IMR-90 (cell line): ENCODE measurements around the gene HNRNPD. TPM values are rescaled to one million over a fixed set of nuclear protein-coding genes. Genes with fewer than 3 reads are reported as not detected.

Source experiments
- ATAC-seq: fragments of 200-7000 bp; cut with Tn5 transposase; 2 replicates; pipeline ENCODE4 v1.9.1; 2020; ENCODE audit warnings: low read depth, mild to moderate bottlenecking, moderate library complexity
- BruUV-seq: library from RNA; stranded (reverse); fragments of 400-500 nt; replicated peaks from 2 replicates; lab custom pipeline; 2021; lab: Mats Ljungman, UMichigan
- CTCF ChIA-PET: fragments of 300-600 bp; formaldehyde crosslinking; extraction: SDS; loops from one replicate; lab custom pipeline; 2021; ENCODE audit warnings: antibody characterized with exemption; lab: Yijun Ruan, JAX
- POLR2A ChIA-PET: fragments of 300-600 bp; sonication (Branson Sonifier 250); formaldehyde crosslinking; loops from one replicate; lab custom pipeline; 2022; ENCODE audit warnings: antibody characterized with exemption; ENCODE audit not compliant: unreplicated experiment; lab: Charles Lee
- DNase-seq: peaks from one replicate; pipeline ENCODE4 v3.0.0; 2013
- H2AFZ ChIP-seq: replicated peaks from 2 replicates; pipeline ENCODE3; 2013; ENCODE audit warnings: low read length, mild to moderate bottlenecking; ENCODE audit not compliant: poor library complexity
- H2AK5ac ChIP-seq: 2 replicates; pipeline ENCODE4 v1.6.1; 2013; ENCODE audit warnings: low read depth, low read length, inconsistent platforms
- H2AK9ac ChIP-seq: replicated peaks from 2 replicates; pipeline ENCODE3; 2013; ENCODE audit warnings: mild to moderate bottlenecking, low read depth, low read length, moderate library complexity; ENCODE audit not compliant: poor library complexity
- H2BK120ac ChIP-seq: 2 replicates; pipeline ENCODE4 v1.6.1; 2013; ENCODE audit warnings: low read depth, low read length, inconsistent platforms
- H2BK15ac ChIP-seq: 3 replicates; pipeline ENCODE4 v1.6.1; 2013; ENCODE audit warnings: low read depth, low read length, inconsistent platforms
- H2BK20ac ChIP-seq: 2 replicates; pipeline ENCODE4 v1.6.1; 2013; ENCODE audit warnings: low read depth, mild to moderate bottlenecking, inconsistent platforms, low read length, moderate library complexity
- H2BK5ac ChIP-seq: 2 replicates; pipeline ENCODE4 v1.6.1; 2013; ENCODE audit warnings: mild to moderate bottlenecking, low read depth, low read length, inconsistent platforms; ENCODE audit not compliant: poor library complexity, severe bottlenecking
- H3K14ac ChIP-seq: replicated peaks from 2 replicates; pipeline ENCODE4 v1.6.1; 2013; ENCODE audit warnings: low read depth, low read length, inconsistent platforms
- H3K18ac ChIP-seq: 2 replicates; pipeline ENCODE4 v1.6.1; 2013; ENCODE audit warnings: low read depth, low read length, control low read depth
- H3K23ac ChIP-seq: 2 replicates; pipeline ENCODE4 v1.6.1; 2013; ENCODE audit warnings: low read depth, low read length, inconsistent platforms
- H3K27ac ChIP-seq: 2 replicates; pipeline ENCODE4 v1.5.1; 2013; ENCODE audit warnings: mild to moderate bottlenecking, control low read depth, low read length; ENCODE audit not compliant: insufficient read depth
- H3K27me3 ChIP-seq: 2 replicates; pipeline ENCODE4 v1.6.1; 2013; ENCODE audit warnings: low read length; ENCODE audit not compliant: control insufficient read depth, insufficient read depth
- H3K36me3 ChIP-seq: 2 replicates; pipeline ENCODE4 v1.6.1; 2013; ENCODE audit warnings: low read length, mixed read lengths; ENCODE audit not compliant: control insufficient read depth, insufficient read depth
- H3K4ac ChIP-seq: 2 replicates; pipeline ENCODE4 v1.6.1; 2013; ENCODE audit warnings: low read depth, low read length, inconsistent platforms
- H3K4me1 ChIP-seq: 2 replicates; pipeline ENCODE4 v1.6.1; 2013; ENCODE audit warnings: low read length, mixed read lengths; ENCODE audit not compliant: control insufficient read depth, insufficient read depth
- H3K4me2 ChIP-seq: 2 replicates; pipeline ENCODE4 v1.6.1; 2013; ENCODE audit warnings: low read depth, mild to moderate bottlenecking, control low read depth, low read length, moderate library complexity
- H3K4me3 ChIP-seq: 2 replicates; pipeline ENCODE4 v1.5.1; 2013; ENCODE audit warnings: low read depth, mild to moderate bottlenecking, control low read depth, low read length, moderate library complexity; ENCODE audit not compliant: insufficient read depth
- H3K56ac ChIP-seq: 2 replicates; pipeline ENCODE4 v1.6.1; 2013; ENCODE audit warnings: low read length, inconsistent platforms; ENCODE audit not compliant: insufficient read depth; ENCODE audit errors: extremely low read depth
- H3K79me1 ChIP-seq, 2 experiments: 2 replicates each; pipeline ENCODE4 v1.6.1; 2013; ENCODE audit warnings: low read length in 2 of 2, inconsistent platforms in 1 of 2, low read depth in 1 of 2
- H3K9ac ChIP-seq: 2 replicates; pipeline ENCODE4 v1.6.1; 2013; ENCODE audit warnings: low read depth, low read length, control low read depth
- H3K9me1 ChIP-seq: 2 replicates; pipeline ENCODE4 v1.6.1; 2013; ENCODE audit warnings: low read length, inconsistent platforms; ENCODE audit not compliant: insufficient read depth
- H3K9me3 ChIP-seq: 2 replicates; pipeline ENCODE4 v1.6.1; 2013; ENCODE audit warnings: low read length; ENCODE audit not compliant: control insufficient read depth, insufficient read depth
- H4K20me1 ChIP-seq: 2 replicates; pipeline ENCODE4 v1.6.1; 2013; ENCODE audit warnings: low read length, inconsistent platforms; ENCODE audit not compliant: insufficient read depth
- H4K5ac ChIP-seq: 2 replicates; pipeline ENCODE4 v1.6.1; 2013; ENCODE audit warnings: mild to moderate bottlenecking, low read depth, low read length, control low read depth
- H4K8ac ChIP-seq, 2 experiments: 2 replicates each; pipeline ENCODE4 v1.6.1; 2013; ENCODE audit warnings: low read depth in 2 of 2, low read length in 2 of 2, control low read depth in 1 of 2, inconsistent platforms in 1 of 2
- H4K91ac ChIP-seq: 2 replicates; pipeline ENCODE4 v1.6.1; 2013; ENCODE audit warnings: low read depth, low read length, inconsistent platforms; ENCODE audit not compliant: insufficient read depth
- BHLHE40 ChIP-seq: fragments of 150-350 bp; IDR thresholded peaks from 2 replicates; pipeline ENCODE4 v1.6.1; 2016; ENCODE audit warnings: mild to moderate bottlenecking, low read depth, low read length
- ELK1 ChIP-seq: fragments of 150-350 bp; IDR thresholded peaks from 2 replicates; pipeline ENCODE4 v1.6.1; 2016; ENCODE audit warnings: low read depth, mild to moderate bottlenecking, low read length, moderate library complexity, borderline replicate concordance
- MAFK ChIP-seq: IDR thresholded peaks from 2 replicates; pipeline ENCODE4 v1.6.1; 2012; ENCODE audit warnings: low read depth, low read length, improper control_type of control experiment
- NFE2L2 ChIP-seq: fragments of 150-350 bp; IDR thresholded peaks from 2 replicates; pipeline ENCODE4 v1.6.1; 2016; ENCODE audit warnings: low read depth, mild to moderate bottlenecking, low read length
- SMC3 ChIP-seq: fragments of 150-350 bp; IDR thresholded peaks from 2 replicates; pipeline ENCODE4 v1.6.1; 2016; ENCODE audit warnings: low read depth, mild to moderate bottlenecking, antibody characterized with exemption, low read length, moderate library complexity
- USF2 ChIP-seq: fragments of 150-350 bp; IDR thresholded peaks from 2 replicates; pipeline ENCODE4 v1.6.1; 2017; ENCODE audit warnings: mild to moderate bottlenecking, antibody characterized with exemption, low read length, low read depth
- WGBS, 2 experiments: methylation state at CpG; one replicate each; pipeline versions ENCODE4 v1.1.5 to v1.1.7; 2013; ENCODE audit warnings: missing lambda C conversion rate in 2 of 2; ENCODE audit not compliant: insufficient read length in 1 of 2; ENCODE audit errors: extremely low coverage in 2 of 2; 5-methylcytosine and 5-hydroxymethylcytosine counted together
- dilution Hi-C: fragments of 300-500 bp; cut with HindIII; formaldehyde crosslinking; loops from one replicate; pipeline ENCODE4 v1.14.3; 2018; ENCODE audit warnings: low sequenced_read_pairs; ENCODE audit not compliant: unreplicated experiment
- in situ Hi-C: fragments of 300-500 bp; cut with MboI; formaldehyde crosslinking; loops from 3 replicates; pipeline ENCODE4 v1.14.3; 2019; ENCODE audit warnings: low sequenced_read_pairs, inconsistent platforms, mixed read lengths
- intact Hi-C: fragments of 100-400 bp; cut with micrococcal nuclease; formaldehyde crosslinking; loops from 2 replicates; pipeline ENCODE4 v1.10.0; 2022
- polyA plus RNA-seq, 3 experiments: library from polyadenylated mRNA; depleted of rRNA; stranded (reverse); fragments of >200 nt; gene quantifications; 2 replicates each; pipeline ENCODE4 v1.2.3, GENCODE V29; 2012; ENCODE audit warnings: low replicate concordance in 1 of 3
- total RNA-seq: library from RNA; depleted of rRNA; stranded (reverse); fragments of >200 nt; gene quantifications from 2 replicates; pipeline ENCODE4 v1.2.3, GENCODE V29; 2012

HNRNPD gene
- total and polyA plus RNA-seq, 2 of the 4 experiments (the other 2 are of a cell fraction), result 9.7 to 142 TPM

GRCh38 chr4:82357640-82358039 is 16.2 kb downstream of the HNRNPD start:
- no peak for TF ChIP-seq MAFK
- no peak for TF ChIP-seq ELK1
- TF ChIP-seq BHLHE40, result no peak
- no peak for TF ChIP-seq USF2
- no peak for TF ChIP-seq NFE2L2
- TF ChIP-seq SMC3, result no peak
- no CpG with 5 or more reads among the region's 5 CpGs for WGBS, 2 experiments
- no peak overlapping the region for H3K9ac ChIP-seq
- no peak overlapping the region for H3K4me2 ChIP-seq
- peaks cover 14 to 33% of the 10 kb centered on the region in 2 experiments for H3K79me1 ChIP-seq
- no TSS peak for BruUV-seq
- H3K18ac ChIP-seq, result no peak overlapping the region
- no peak overlapping the region for H4K91ac ChIP-seq
- H2BK20ac ChIP-seq, result no peak overlapping the region
- H3K27ac ChIP-seq, result no peak overlapping the region
- CTCF ChIA-PET, result interaction anchor here (0.5 kb wide), 1 partner anchor 8 kb away, joined by 4 read pairs; no protein-coding TSS in a partner anchor
- H4K5ac ChIP-seq, result no peak overlapping the region
- DNase-seq, result no peak
- no peak overlapping the region for H3K23ac ChIP-seq
- ATAC-seq, result no peak
- H3K27me3 ChIP-seq, result no peaks in the 10 kb centered on the region
- peaks cover 30% of the 10 kb centered on the region for H3K36me3 ChIP-seq
- in situ Hi-C loops (no loop called here), dilution Hi-C loops (no loop called here), intact Hi-C loops (no loop called here)
- H3K14ac ChIP-seq, result no peak overlapping the region
- H3K4me1 ChIP-seq, result 0 out of 2 replicates have a peak, but pooled peaks cover 2% of the 10 kb centered on the region
- H2BK15ac ChIP-seq, result no peak overlapping the region
- POLR2A ChIA-PET, result no interaction called here
- H3K56ac ChIP-seq, result no peak overlapping the region
- no peaks in the 10 kb centered on the region; the same call in 1 of the 2 replicates for H3K9me1 ChIP-seq
- H2AK9ac ChIP-seq, result no peak overlapping the region
- no peak overlapping the region for H2AK5ac ChIP-seq
- no peak overlapping the region for H3K4me3 ChIP-seq
- no peak overlapping the region for H4K8ac ChIP-seq
- H3K9me3 ChIP-seq, result no peaks in the 10 kb centered on the region
- no peak overlapping the region for H2BK120ac ChIP-seq
- H3K4ac ChIP-seq, result no peak overlapping the region
- H2BK5ac ChIP-seq, result no peak overlapping the region
- peaks cover 57% of the 10 kb centered on the region for H4K20me1 ChIP-seq
- H2AFZ ChIP-seq, result no peak overlapping the region
